ENCODE data around the gene TMCO1. TPM values are rescaled to one million over a fixed set of nuclear protein-coding genes. Genes with fewer than 3 reads are reported as not detected.
"Not testable (repeated sequence)": the region's sequence is repeated elsewhere in the genome, so short reads cannot be mapped to it uniquely, and the experiment has no call there.

The TMCO1 gene
- total and polyA plus RNA-seq, 4 donors: 47.6 to 84.5 (median 64.5) TPM

DNA sequence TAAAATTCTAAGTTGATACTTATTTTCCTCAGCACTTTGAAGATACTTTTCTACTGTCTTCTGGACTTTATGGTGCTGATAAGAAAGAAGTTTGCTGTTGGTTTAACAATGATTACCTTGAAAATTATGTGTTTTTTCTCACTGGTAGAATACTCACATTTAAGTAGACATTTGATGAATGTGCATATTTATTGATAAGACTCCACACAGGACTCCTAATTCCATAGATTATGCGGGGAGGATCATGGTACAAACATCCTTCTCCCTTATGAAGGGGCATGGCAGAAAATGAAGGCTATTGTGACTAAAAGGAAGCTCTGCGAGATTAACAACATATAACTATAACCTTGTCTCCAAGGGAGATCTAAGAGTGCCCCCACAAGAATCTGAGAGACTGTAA, 41.8 kb downstream of the TMCO1 start:
- Histone ChIP-seq H3K27ac (ENCODE audit: low read depth in 1 of 2, low read length in 1 of 2) (no peak overlapping the region), H3K36me3 (ENCODE audit: control insufficient read depth in 4 of 4, insufficient read depth in 4 of 4, low read length in 4 of 4) (peaks cover 0 to 13% (median 6%) of the 10 kb centered on the region in 4 donors), H3K27me3 (ENCODE audit: control insufficient read depth in 3 of 3, insufficient read depth in 3 of 3, low read length in 2 of 3) (no peaks in the 10 kb centered on the region), H3K9me3 (ENCODE audit: control insufficient read depth in 4 of 4, insufficient read depth in 3 of 4, low read length in 3 of 4) (no peaks in the 10 kb centered on the region), H3K9ac (ENCODE audit: insufficient read depth in 1 of 2, low read length in 2 of 2) (no peak overlapping the region), H3K4me1 (ENCODE audit: control insufficient read depth in 5 of 5, insufficient read depth in 5 of 5, low read length in 5 of 5) (no peaks in the 10 kb centered on the region), H3K4me3 (no peak overlapping the region)
- DNase-seq (no peak), ATAC-seq (ENCODE audit: insufficient read depth, low FRiP score) (no peak)
- no peak for TF ChIP-seq CTCF (IDR thresholded peaks at IDR 0.05; ENCODE audit: control extremely low read depth, extremely low read depth)
- WGBS, 2 donors: 97 to 100% methylated on average over 2 of the region's 2 CpGs

GRCh38 chr1:165726169-165726568, 42.5 kb downstream of the TMCO1 start:
- WGBS, 2 donors: 91 to 93% methylated on average over 2 of the region's 2 CpGs
- H3K9ac ChIP-seq (ENCODE audit: insufficient read depth in 1 of 2, low read length in 2 of 2): no peak overlapping the region
- no peaks in the 10 kb centered on the region for H3K4me1 ChIP-seq (ENCODE audit: control insufficient read depth in 5 of 5, insufficient read depth in 5 of 5, low read length in 5 of 5)
- H3K27me3 ChIP-seq (ENCODE audit: control insufficient read depth in 3 of 3, insufficient read depth in 3 of 3, low read length in 2 of 3): no peaks in the 10 kb centered on the region
- TF ChIP-seq CTCF (IDR thresholded peaks at IDR 0.05; ENCODE audit: control extremely low read depth, extremely low read depth): no peak
- H3K36me3 ChIP-seq (ENCODE audit: control insufficient read depth in 4 of 4, insufficient read depth in 4 of 4, low read length in 4 of 4): peaks cover 0 to 13% (median 6%) of the 10 kb centered on the region in 4 donors
- ATAC-seq (ENCODE audit: insufficient read depth, low FRiP score) (no peak), DNase-seq (no peak)
- H3K9me3 ChIP-seq (ENCODE audit: control insufficient read depth in 4 of 4, insufficient read depth in 3 of 4, low read length in 3 of 4): no peaks in the 10 kb centered on the region
- H3K4me3 ChIP-seq: no peak overlapping the region
- H3K27ac ChIP-seq (ENCODE audit: low read depth in 1 of 2, low read length in 1 of 2): no peak overlapping the region

DNA sequence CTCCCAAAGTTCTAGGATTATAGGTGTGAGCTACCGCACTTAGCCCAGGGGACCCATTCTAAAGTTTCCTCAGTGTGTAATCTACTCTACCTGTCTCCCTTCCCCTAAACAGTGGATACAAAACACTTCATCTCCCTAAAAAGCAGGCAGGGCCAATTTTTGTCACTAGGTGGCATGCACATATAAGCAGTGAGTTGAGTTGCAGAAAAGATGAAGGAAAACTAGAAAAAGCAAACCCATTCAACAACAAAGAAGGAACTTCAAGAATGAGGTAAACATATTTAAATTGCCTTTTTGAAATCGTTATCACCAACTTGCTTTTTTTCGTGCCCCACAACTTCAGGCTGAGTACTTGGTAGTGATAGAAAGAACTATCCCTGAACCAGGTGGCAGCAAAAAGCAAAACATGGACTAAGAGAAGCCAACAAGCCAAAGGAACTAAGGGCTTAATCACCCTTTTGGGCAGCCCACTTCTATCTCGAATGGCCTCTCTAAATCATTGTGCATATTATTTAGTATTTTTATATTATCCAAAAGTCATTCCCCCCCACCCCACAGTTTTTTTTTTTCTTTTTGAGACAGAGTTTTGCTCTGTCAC, 50.7 kb downstream of the TMCO1 start:
- H3K27me3 ChIP-seq (ENCODE audit: control insufficient read depth in 3 of 3, insufficient read depth in 3 of 3, low read length in 2 of 3): no peaks in the 10 kb centered on the region
- no peak overlapping the region for H3K4me3 ChIP-seq
- H3K9me3 ChIP-seq (ENCODE audit: control insufficient read depth in 4 of 4, insufficient read depth in 3 of 4, low read length in 3 of 4): no peaks in the 10 kb centered on the region
- no peak overlapping the region for H3K9ac ChIP-seq (ENCODE audit: insufficient read depth in 1 of 2, low read length in 2 of 2)
- DNase-seq (peak; percentile 55 to 76 (median 73)), ATAC-seq (ENCODE audit: insufficient read depth, low FRiP score) (no peak)
- no peaks in the 10 kb centered on the region for H3K4me1 ChIP-seq (ENCODE audit: control insufficient read depth in 5 of 5, insufficient read depth in 5 of 5, low read length in 5 of 5)
- H3K27ac ChIP-seq (ENCODE audit: low read depth in 1 of 2, low read length in 1 of 2): no peak overlapping the region
- H3K36me3 ChIP-seq (ENCODE audit: control insufficient read depth in 4 of 4, insufficient read depth in 4 of 4, low read length in 4 of 4): no peaks in the 10 kb centered on the region
- TF ChIP-seq CTCF (IDR thresholded peaks at IDR 0.05; ENCODE audit: control extremely low read depth, extremely low read depth): peak; percentile 49
- WGBS, 2 donors: 23 to 31% methylated on average over 4 of the region's 4 CpGs

DNA sequence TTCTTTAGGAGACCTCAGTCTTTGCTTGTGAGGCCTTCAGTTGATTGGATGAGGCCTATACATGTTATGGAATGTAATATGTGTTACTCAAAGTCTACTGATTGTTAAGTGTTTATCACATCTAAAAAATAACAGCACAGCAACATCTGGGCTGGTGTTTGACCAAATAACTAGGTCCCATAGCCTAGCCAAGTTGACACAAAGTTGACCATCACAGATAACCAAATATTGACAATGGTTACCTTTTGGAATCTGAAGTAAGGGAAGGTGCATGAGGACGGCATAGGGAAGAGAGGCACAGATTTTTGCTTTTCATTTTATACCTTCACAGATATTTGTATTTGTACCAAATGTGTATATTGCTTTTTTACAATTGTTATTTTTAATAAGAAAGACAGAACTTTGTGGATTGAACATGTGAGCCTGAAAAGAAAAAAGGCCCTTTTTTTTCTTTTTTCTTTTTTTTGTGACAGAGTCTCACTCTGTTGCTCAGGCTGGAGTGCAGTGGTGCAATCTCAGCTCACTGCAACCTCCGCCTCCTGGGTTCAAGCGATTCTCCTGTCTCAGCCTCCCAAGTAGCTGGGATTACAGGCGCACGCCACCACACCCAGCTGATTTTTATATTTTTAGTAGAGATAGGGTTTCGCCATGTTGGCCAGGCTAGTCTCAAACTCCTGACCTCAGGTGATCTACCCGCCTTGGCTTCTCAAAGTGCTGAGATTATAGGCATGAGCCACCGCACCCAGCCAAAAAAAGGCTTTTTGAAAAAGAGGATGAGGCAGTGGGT, 52.2 kb downstream of the TMCO1 start:
- not testable (repeated sequence) for H3K9me3 ChIP-seq (ENCODE audit: control insufficient read depth in 4 of 4, insufficient read depth in 3 of 4, low read length in 3 of 4); H3K4me3 ChIP-seq; H3K27ac ChIP-seq (ENCODE audit: low read depth in 1 of 2, low read length in 1 of 2); H3K27me3 ChIP-seq (ENCODE audit: control insufficient read depth in 3 of 3, insufficient read depth in 3 of 3, low read length in 2 of 3); H3K36me3 ChIP-seq (ENCODE audit: control insufficient read depth in 4 of 4, insufficient read depth in 4 of 4, low read length in 4 of 4); ATAC-seq (ENCODE audit: insufficient read depth, low FRiP score); H3K9ac ChIP-seq (ENCODE audit: insufficient read depth in 1 of 2, low read length in 2 of 2); DNase-seq; H3K4me1 ChIP-seq (ENCODE audit: control insufficient read depth in 5 of 5, insufficient read depth in 5 of 5, low read length in 5 of 5)
- 94 to 97% methylated on average over 8 of the region's 8 CpGs for WGBS, 2 donors
